GM18870 (cell line): ENCODE measurements around the gene CBX1.
"Not testable (repeated sequence)": the region's sequence is repeated elsewhere in the genome, so short reads cannot be mapped to it uniquely, and the experiment has no call there.

Experiments used
- ATAC-seq: cut with Tn5 transposase; IDR thresholded peaks from one replicate; pipeline ENCODE4 v1.9.1; 2021; ENCODE audit warnings: moderate library complexity; ENCODE audit not compliant: unreplicated experiment

The CBX1 gene

DNA sequence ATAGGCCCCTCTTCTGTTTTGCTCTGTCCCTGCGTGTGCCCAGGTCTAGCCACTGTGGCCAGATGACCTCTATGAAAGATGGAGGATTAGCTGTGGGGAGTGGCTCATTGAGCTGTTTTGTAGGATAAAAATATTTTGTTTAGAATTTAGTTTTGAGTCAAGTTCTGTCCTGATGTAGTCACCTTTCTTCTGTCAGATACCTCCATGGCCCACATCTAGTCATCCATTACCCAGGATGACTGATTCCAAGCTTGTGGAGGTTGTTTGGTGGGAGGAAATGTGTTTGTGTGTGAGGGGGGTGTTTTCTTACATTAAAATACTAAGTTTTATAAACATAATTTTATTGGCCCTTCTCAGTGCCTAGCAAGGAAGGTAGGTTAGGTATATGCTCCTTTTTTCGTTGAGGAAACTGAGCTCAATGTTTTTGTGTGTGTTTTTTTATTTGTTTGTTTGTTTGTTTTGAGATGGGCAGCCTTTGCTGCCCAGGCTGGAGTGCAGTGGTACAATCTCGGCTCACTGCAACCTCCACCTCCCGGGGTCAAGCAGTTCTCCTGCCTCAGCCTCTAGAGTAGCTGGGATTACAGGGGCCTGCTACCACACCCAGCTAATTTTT lies 22.6 kb upstream of the CBX1 start:
- ATAC-seq, result no peak

DNA sequence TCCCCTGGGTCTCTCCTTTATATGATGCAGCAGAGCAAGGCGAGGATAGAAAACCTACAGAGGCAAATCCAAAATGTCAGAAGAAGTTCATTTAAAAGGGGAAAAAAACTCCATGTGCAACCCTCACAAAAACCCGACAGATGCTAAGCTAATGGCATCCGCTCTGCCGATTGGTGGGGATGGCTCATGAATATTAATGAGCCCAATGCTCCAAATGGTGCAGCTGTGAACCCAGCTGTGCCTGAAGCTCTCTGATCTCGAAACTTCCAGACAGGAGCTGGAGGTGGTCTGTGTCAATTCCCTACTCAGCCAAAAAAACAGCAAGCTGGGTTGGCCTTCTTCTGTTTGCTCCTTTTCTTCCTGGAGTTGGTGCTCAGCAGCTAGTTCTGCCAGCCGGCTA lies 21.8 kb upstream of the CBX1 start:
- ATAC-seq, result no peak

DNA sequence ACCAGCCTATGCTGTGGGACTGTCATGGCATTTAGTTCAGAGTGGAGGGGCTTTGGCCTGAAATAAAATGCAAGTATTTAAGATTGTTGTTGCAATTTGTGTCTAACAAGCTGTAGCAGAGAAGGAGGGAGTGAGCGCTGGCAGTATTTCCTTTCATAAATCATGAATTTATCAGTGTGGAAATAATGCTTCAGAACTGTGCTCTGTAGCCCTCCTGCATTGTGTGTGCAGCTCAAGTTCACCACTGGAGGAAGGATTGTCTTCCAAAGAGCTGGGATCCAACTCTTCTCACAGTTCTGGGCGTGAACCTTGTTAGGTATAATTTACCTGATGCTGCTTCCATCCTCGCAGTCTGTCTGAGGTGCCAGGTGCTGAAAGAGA lies 21.4 kb upstream of the CBX1 start:
- no peak for ATAC-seq

DNA sequence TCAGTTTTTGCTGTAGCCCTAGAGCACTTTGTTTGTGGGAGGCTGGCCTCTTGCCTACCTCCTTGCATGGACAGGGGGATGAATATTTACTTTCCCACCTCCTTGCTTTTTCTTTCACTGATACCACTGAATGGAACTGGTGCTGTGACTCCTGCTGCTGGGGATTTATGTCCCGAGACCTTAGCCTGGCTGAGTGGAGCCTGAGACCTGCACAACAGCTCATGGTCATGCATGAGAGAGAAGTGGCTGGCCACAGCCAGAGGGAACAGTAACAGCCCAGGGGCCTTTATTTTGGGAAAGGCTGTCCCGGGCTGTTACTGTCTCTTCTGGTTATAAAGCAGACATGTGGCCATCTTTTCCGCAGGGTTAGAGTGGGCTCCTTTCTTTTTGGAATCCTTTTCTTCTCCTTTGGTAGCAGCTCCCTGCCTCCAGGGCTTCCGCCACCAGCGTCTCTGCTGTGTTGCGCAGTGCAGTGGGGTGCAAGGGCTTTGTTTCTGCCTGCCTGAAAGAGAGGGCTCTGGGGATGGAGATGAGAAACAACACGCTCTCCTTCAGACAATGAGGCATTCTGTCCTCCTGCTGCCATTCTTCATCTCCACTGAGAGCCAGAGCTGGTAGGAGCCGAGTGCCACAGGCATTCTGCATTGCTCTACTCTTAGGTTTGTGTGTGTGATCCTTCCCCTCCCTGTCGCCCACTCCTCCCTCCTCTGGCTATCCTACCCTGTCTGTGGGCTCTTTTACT lies 20.8 kb upstream of the CBX1 start:
- ATAC-seq, result no peak

DNA sequence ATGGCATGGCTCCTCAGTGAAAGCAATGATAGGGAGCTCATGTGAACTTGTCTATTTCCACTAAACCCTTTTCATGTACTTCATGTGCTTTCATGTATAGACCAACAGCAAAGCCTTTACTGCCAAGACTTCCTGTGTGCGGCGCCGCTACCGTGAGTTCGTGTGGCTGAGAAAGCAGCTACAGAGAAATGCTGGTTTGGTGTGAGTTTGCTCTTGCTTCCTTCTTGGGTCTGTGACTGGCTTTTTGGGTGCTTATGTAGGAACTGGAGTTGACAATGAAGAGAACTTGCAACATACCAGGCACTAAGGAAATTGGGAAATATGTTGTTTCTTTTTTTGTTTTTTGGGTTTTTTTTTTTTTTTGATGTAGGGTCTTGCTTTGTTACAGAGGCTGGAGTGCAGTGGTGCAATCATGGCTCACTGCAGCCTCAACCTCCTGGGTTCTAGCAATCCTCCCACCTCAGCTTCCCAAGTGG lies 12.0 kb upstream of the CBX1 start:
- no peak for ATAC-seq

DNA sequence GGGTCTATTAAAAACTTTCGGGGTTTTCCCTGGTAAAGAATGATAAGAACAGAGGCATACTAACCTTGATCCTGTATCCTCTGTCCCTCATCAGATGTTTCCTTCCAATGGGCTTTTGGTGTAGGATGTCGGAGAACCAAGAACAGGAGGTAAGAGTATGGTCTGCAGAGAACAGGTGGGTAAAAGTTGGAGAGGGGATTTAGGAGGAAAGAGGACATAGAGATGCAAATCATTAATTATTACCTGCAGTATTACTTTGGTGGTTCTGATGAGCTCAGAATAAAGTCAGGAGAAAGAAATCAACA lies 10.6 kb upstream of the CBX1 start:
- ATAC-seq, result no peak

DNA sequence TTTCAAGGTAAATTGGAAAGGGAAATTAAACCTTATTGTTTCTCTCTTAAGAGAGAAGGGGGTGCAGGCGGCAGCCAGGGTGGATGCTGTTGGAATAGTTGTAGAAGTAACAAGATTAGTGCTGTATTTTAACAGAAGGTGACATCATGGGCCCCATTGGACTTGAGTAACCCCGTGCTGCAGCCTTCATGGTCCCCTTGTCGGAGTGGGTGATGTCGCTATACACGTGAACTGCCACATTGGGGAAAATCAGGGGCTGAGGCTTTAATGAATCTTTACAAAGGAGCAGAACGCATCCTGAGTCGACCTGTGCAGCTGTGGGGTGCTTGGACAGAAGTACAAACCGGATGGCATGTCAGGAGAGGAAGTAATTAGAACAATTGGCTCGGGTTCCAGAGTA lies 9.5 kb upstream of the CBX1 start:
- no peak for ATAC-seq

DNA sequence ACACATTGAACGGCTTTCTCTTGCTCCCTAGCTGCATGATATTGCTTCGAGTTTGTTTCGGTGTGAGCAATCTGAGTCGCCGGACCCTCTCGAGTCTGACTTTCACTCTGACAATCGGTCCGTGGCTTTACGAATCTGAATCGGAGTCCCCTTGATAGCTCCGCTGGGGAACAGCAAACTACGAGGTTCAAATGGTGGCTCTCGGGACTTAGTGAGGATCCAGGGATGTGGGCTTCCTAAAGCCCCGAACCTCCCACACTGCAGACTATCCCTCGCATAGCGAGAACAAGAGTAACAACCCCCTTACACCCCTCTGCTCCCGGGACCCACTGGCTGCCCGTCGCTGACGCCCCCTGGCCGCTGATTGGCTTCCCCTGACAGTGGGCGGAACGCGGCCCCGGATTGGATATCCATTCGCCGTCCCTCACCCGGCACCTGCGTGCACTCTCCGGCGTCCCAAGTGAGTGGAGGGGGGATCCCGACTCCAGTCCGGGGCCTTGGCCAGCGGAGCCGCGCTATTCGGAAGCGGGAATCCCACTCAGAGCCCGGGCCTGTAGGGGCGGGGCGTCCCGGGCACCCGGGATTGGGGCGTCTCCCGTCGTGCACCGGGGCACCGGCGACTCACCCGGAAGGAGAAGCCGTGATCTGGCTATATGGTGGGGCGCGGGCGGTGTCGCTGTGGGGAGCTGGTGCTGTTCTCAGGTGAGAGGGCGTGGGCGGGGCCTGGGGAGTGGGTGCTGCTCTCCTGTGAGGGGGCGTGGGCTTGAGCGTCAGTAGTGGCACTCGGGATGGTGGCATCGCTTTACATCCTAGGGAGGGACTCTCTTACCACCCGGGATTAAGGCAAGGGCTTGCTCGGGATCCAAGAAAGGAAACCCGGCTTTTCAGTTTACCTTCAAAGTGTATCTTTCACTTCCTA lies 6.1 kb upstream of the CBX1 start, which contains the start of gene SNX11:
Gene SNX11, plus strand, starts transcription at position 630 of the 919 bp plus-strand sequence. CDS start 4,278 bp downstream, outside the sequence.
- ATAC-seq, result peak; percentile 64

DNA sequence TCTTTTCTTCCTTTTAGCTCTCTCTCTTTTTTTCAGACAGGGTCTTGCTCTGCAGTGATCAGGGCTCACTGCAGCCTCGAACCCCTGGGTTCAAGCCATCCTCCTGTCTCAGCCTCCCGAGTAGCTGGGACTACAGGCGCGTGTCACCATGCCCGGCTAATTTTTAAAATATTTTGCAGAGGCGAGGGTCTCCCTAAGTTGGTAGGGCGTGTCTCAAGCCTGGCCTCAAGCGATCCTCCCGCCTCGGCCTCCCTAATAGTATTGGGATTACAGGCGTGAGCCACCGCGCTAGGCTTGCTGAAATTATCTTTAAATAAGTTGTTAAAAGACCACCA lies 5.5 kb upstream of the CBX1 start:
- no peak for ATAC-seq

DNA sequence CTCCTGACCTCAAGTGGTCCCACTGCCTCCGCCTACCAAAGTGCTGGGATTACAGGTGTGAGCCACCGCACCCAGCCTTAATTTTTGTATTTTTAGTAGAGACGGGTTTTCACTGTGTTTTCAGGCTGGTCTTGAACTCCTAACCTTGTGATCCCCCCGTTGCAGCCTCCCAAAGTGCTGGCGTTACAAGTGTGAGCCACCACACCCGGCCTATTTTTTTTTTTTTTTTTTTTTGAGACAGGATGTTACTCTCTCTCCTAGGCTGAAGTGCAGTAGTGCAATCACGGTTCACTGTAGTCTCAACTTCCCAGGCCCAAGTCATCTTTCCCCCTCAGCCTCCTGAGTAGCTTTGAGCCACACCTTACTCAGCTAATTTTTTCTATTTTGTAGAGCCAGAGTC lies 3.2 kb upstream of the CBX1 start:
- ATAC-seq, result no peak

DNA sequence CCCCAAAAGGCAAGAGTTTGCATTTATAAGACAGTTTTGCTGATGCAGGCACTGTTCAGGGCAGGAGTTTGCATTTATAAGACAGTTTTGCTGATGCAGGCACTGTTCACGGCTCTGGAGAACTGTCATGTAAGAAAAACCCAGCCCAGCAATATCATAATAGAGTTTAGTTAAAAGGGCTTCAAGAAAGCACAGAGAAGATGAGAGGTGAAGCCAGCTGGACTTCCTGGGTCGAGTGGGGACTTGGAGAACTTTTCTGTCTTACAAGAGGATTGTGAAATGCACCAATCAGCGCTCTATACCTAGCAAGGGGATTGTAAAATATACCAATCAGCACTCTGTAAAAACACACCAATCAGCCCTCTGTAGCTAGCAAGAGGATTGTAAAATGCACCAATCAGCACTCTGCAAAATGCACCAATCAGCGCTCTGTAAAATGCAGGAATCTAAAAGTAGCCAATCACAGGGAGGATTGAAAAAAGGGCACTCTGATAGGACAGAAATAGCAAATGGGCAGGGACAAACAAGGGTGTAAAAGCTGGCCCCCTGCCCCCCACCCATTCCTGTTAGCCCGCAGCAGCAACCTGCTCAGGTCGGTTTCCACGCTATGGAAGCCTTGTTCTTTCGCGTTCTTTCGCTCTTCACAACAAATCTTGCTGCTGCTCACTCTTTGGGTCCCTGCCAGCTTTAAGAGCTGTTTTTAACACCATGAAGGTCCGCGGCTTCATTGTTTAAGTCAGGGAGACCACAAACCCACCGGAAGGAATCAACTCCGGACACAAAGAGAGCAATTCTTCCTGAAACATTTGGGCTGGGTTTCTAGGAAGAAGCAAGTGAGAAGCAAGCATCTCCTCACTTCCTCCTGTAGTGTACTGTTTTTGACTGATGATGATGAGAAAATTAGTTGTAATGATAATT lies 1.8 kb upstream of the CBX1 start:
- no peak for ATAC-seq

DNA sequence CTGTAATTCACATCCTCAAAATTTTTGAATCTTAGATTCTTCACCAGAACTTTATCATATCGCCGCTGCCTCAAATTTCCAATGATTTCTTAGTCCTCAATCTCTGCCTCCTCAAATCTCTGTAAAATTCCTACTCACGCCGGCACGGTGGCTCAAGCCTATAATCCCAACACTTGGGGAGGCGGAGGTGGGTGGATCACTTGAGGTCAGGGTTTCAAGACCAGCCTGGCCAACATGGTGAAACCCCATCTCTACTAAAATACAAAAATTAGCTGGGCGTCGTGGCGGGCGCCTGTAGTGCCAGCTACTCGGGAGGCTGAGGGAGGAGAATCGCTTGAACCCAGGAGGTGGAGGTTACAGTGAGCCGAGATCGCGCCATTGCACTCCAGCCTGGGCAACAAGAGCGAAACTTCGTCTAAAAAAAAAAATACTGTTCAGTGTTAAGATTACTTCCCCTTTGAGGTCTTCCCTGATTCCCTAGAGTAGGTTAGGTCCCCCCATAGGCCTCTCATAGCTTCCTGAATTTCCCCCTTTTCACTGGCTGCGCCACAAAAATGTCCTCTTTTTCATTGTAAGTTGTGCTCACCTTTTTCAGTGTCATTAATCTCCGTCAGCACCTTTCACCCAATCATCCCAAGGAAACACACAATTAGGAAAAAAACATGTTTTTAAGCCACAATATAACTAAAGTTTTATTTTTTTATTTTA lies 919 bp upstream of the CBX1 start:
- no peak for ATAC-seq

DNA sequence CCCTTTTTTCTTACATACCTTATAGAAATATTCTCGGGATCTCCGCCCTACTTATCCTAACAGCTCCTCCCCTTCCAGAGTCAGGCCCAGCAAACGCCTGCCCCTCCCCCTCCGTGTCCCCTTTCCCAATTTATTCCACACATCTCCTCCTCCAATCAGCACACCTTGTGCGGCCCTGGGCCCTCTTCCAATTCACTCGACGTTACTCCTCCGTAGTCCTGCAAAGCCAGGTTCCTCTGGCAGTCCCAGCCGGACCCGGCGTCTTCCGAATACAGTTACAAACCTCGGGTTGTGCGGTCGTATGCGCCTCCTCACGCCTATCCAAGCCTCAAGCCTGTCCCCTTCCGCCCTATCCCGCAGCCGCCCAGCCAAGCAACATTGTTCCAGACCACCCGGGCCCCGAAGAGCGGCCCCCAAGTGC lies 677 bp downstream of the CBX1 start:
- no peak for ATAC-seq

DNA sequence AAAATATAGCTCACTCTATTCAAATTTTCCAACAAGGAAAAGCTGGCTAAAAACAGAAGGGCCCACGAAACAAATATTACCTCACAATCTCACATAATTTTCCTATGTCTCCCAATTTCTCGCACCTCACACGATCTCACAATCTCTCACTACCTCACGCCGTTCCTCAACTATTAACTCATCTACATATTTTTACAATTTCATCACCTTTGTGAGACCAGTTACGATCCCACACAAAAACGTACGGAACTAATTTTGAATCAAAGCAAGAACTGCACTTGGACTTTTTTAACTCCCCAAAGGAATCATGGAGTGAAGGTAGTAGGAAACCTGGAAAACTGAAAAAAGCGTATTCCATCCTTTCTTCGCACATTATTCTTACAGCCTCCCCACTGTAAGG lies 1.1 kb downstream of the CBX1 start:
- no peak for ATAC-seq

DNA sequence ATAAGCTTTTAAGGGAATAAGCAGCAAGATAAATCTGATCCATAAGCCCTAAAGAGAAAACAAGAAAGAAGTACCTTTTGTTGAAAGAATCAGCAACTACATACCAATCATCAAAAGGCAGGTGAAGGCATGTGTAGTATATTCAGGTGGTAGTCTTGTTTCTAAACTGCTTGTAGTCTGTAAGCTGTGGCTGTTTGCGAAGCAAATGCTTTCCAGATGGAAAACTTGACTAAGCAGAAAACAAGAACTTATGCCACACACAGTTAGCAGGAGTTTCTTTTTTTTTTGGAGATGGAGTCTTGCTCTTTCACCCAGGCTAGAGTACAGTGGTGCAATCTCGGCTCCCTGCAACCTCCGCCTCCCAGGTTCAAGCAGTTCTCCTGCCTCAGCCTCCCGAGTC lies 5.7 kb downstream of the CBX1 start:
- no peak for ATAC-seq

DNA sequence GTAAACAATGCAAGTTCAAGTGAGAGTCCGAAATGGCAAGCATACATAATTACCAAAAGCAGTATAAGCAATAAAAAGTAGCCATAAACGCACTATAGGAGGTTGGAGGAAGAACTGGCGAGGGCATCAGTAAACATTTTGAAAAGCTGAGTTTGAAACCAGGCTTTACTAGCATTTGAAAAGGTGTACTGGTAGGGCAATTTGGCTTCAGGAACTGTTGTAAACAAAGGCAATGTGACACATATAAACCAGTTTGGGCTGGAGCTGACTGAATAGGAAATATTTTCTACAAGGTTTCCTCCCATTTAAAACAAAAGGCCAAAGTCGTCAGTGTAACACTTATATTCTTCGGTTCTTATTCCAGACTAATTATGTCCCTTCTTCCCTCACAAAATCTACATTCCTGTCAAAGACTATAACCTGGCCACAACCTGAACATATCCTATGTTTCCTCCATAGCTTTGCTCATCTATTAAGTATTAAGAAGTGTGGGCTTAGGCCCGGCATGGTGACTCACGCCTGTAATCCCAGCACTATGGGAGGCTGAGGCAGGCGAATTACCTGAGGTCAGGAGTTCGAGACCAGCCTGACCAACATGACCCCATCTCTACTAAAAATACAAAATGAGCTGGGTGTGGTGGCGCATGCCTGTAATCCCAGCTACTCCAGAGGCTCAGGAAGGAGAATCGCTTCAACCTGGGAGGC lies 7.8 kb downstream of the CBX1 start:
- no peak for ATAC-seq

DNA sequence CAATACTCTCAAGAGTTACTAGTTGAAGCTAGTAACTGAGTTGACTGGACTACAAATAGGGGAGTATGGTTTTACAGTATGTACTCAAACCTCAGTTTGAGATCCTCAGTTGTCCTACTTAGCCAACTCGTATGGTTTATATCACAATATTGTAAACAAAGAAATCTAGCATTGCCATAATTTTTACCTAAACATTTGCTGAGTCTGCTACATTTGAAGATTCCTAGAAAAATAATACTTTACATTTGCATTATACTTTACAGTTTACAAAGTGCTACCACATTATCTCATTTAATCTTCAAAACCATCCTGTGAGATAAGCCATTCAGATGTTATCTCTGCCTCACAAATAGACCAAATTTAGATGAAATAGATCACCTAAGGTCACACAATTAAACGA lies 16.3 kb downstream of the CBX1 start:
- no peak for ATAC-seq

DNA sequence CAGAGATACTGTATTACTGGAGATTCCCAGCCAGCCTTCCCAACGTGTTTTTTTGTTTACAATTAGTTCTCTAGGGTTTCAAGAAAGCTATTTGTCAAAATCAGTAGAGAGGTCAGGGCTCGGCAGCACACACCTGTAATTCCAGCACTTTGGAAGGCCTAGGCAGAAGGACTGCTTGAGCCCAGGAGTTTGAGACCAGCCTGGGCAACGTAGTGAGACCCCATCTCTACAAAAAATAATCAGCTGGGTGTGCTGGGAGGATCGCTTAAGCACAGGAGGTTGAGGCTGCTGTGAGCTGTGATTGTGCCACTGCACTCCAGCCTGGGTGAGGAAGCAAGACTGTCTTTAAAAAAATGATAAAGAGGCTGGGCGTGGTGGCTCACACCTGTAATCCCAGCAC lies 19.4 kb downstream of the CBX1 start:
- ATAC-seq, result no peak

DNA sequence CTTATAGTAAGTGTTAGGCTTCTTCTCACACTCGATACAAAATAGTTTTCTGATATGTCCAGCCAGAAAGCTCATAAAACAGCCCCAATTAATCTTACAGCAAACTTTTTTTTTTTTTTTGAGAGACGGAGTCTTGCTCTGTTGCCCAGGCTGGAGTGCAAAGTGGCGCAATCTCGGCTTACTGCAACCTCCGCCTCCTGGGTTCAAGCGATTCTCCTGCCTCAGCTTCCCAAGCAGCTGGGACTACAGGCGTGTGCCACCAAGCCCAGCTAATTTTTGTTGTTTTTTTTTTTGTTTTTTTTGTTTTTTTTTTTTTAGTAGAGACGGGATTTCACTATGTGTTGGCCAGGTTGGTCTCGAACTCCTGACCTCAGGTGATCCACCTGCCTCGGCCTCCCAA lies 24.1 kb downstream of the CBX1 start:
- ATAC-seq, result not testable (repeated sequence)
